Left hindlimb (tissue), 1 donor: ENCODE results near the gene ERP29.

ENCODE experiments used
- DNase-seq: peaks from one replicate; pipeline ENCODE4 v3.0.0-alpha.2; 2018

The ERP29 gene

DNA sequence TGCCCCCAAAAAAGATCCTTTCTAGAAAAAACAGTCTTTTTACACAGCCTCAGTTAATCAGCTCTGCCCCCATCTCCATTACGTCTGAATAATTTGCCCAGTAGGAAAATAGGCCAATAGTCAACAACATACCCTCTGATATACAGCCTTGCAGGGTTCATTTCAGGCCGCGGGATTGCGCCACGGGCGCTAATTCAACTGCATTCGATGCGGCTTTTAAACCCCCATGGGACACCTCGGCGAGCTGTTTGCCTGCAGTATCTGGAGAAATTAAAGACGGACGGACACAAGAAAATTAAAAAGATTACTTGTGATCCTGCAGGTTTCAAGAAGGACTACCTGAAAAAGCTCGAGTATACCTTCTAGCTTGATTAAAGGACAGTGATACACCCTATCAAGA is 36.1 kb downstream of the ERP29 start:
- no peak for DNase-seq

DNA sequence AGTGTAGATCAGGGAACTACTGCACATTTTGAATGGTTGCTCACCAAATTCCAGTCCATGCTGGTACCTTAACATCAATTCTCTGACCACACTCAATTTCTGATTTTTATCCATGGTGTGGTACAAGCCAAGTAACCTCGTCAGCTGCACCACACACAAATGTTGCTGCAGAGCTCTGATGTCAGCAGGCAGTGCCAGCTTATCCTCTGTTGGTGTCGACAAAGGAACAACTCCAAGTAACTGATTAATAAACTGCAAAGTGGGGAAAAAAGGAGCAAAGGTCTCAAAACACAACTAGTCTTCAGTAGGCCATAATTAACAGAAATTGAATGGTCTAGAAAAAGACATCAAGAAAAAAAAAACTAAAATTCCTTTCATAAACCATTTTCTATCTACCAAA is 47.9 kb downstream of the ERP29 start:
- DNase-seq: no peak

DNA sequence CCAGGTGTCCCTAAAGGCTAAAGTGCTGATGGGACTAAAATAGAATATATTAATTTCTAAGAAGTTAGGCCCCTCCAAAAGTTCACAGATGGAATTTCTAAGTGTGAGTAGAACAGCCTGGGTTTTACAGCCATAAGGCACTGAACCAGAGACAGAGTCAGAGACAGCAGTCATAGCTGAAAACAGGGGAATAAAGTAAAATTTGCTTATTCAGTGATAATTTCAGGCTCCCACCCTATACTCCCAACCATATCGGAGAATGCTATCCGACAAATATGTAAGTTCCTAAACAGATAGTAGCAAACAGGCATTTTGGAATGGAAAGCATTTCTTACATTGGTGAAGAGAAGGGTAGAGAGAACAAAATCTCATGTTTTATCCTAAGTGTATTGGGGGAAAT is 50.0 kb downstream of the ERP29 start:
- no peak for DNase-seq

DNA sequence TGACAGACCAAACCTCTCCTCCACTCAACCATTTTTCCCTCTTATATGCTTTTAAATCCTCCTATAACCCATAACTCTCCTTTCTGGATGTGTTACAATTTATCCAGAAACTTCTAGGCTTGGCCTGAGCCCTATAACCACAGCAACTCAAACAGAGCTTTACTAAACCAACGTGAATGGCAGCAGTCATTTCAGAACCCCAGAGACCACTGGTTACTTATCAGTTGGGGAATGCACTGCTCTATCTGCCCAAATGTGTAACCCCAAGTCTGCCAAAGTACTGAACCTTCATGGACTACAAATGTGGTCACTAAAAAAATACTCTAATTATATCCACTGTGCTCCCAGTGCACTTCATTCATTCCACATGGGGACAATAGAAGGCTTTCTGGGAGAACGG is 53.3 kb downstream of the ERP29 start:
- DNase-seq: no peak
